Peyer's patch (tissue), 4 donors: ENCODE measurements around the gene CFAP126.

Experiments used
- POLR2A ChIP-seq, 2 donors: fragments of 450-650 bp; IDR thresholded peaks; one replicate each; pipeline ENCODE4 v1.5.1; 2017; ENCODE audit warnings: antibody characterized with exemption in 2 of 2, mild to moderate bottlenecking in 2 of 2, moderate library complexity in 2 of 2
- TF ChIP-seq, protein P1 (sequence below), 6 experiments: fragments of 450-650 bp in 4 of 6; fragments of 200-600 bp in 2 of 6; sonication (generic) in 1 of 6; IDR thresholded peaks; one replicate each; pipeline ENCODE4 v1.5.1; 2017 to 2019; ENCODE audit warnings: antibody characterized with exemption in 6 of 6, mild to moderate bottlenecking in 3 of 6, moderate library complexity in 1 of 6

DNA sequence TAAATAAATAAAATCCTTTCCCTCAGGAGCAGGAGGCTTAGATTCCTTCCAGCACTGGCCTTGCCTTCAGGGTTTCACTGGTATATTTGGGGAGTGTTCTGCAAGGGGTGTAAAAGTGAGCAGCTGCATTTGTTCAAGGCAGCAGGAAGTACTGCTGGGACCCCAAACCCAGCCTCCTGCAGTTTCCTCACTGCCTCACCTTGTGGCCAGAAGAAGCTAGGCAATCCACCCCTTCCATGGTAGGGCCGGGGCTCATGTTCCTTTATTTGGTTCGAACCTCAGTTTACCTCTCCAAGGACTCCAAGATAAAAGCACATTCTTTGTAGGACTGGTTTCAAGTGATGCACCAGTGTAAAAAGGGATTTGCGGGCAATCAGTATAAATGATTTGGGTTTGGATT, 21.0 kb upstream of the CFAP126 start:
- TF ChIP-seq, protein P1, sequence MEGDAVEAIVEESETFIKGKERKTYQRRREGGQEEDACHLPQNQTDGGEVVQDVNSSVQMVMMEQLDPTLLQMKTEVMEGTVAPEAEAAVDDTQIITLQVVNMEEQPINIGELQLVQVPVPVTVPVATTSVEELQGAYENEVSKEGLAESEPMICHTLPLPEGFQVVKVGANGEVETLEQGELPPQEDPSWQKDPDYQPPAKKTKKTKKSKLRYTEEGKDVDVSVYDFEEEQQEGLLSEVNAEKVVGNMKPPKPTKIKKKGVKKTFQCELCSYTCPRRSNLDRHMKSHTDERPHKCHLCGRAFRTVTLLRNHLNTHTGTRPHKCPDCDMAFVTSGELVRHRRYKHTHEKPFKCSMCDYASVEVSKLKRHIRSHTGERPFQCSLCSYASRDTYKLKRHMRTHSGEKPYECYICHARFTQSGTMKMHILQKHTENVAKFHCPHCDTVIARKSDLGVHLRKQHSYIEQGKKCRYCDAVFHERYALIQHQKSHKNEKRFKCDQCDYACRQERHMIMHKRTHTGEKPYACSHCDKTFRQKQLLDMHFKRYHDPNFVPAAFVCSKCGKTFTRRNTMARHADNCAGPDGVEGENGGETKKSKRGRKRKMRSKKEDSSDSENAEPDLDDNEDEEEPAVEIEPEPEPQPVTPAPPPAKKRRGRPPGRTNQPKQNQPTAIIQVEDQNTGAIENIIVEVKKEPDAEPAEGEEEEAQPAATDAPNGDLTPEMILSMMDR (IDR thresholded peaks at IDR 0.05), result no peak
- no peak for TF ChIP-seq POLR2A (IDR thresholded peaks at IDR 0.05)
